Uterus (tissue), 4 donors: Measurements from ENCODE around the gene NTRK2. TPM values are rescaled to one million over a fixed set of nuclear protein-coding genes. Genes with fewer than 3 reads are reported as not detected.

Source experiments
- DNase-seq, 2 donors: peaks; one replicate each; pipeline ENCODE4 v3.0.0-alpha.2; 2019 to 2020
- H3K27ac ChIP-seq, 2 donors: fragments of 200-600 bp; sonication (generic); 1 replicate in 1 of 2; 2 replicates in 1 of 2; pipeline ENCODE4 v1.5.1; 2016 to 2018
- H3K27me3 ChIP-seq, 2 donors: fragments of 200-600 bp; sonication (generic); one replicate each; pipeline ENCODE4 v1.5.1; 2018 to 2019; ENCODE audit warnings: control low read depth in 1 of 2
- H3K36me3 ChIP-seq, 2 donors: fragments of 200-600 bp; sonication (generic); one replicate each; pipeline ENCODE4 v1.5.1; 2019; ENCODE audit warnings: control low read depth in 1 of 2
- H3K4me1 ChIP-seq, 2 donors: fragments of 200-600 bp; sonication (generic); one replicate each; pipeline ENCODE4 v1.5.1; 2018 to 2019; ENCODE audit warnings: control low read depth in 1 of 2
- H3K4me3 ChIP-seq, 2 donors: fragments of 200-600 bp; sonication (generic); 1 replicate in 1 of 2; 2 replicates in 1 of 2; pipeline ENCODE4 v1.5.1; 2018 to 2019; ENCODE audit warnings: mild to moderate bottlenecking in 1 of 2
- H3K9me3 ChIP-seq, 2 donors: fragments of 200-600 bp; sonication (generic); one replicate each; pipeline ENCODE4 v1.5.1; 2019; ENCODE audit warnings: control low read depth in 1 of 2
- POLR2A ChIP-seq, 2 donors: fragments of 450-650 bp; IDR thresholded peaks; one replicate each; pipeline ENCODE4 v1.6.1; 2016; ENCODE audit warnings: antibody characterized with exemption in 2 of 2, mild to moderate bottlenecking in 1 of 2, moderate library complexity in 1 of 2
- intact Hi-C: fragments of 100-400 bp; cut with DNase I; formaldehyde crosslinking; loops from one replicate; pipeline ENCODE4 v1.15.1; 2023; ENCODE audit warnings: low total_unique reads
- total RNA-seq, 4 donors: library from RNA; depleted of rRNA in 3 of 4; stranded (reverse); fragments of >200 nt in 3 of 4; gene quantifications; one replicate each; pipeline versions ENCODE4 v1.1.0 to v1.2.4, GENCODE V29; 2014 to 2023
- TF ChIP-seq, protein P1 (sequence below), 4 experiments: fragments of 200-600 bp in 2 of 4; fragments of 450-650 bp in 2 of 4; sonication (generic) in 2 of 4; IDR thresholded peaks; one replicate each; pipeline ENCODE4 v1.5.1; 2016 to 2019; ENCODE audit warnings: antibody characterized with exemption in 4 of 4, mild to moderate bottlenecking in 2 of 4, moderate library complexity in 1 of 4
- donor health status: DM: yes; HTN: yes; CAD: no.

NTRK2 gene
- total RNA-seq, 4 donors from 2014 or later, result 6.5 to 23.2 (median 12.5) TPM

DNA sequence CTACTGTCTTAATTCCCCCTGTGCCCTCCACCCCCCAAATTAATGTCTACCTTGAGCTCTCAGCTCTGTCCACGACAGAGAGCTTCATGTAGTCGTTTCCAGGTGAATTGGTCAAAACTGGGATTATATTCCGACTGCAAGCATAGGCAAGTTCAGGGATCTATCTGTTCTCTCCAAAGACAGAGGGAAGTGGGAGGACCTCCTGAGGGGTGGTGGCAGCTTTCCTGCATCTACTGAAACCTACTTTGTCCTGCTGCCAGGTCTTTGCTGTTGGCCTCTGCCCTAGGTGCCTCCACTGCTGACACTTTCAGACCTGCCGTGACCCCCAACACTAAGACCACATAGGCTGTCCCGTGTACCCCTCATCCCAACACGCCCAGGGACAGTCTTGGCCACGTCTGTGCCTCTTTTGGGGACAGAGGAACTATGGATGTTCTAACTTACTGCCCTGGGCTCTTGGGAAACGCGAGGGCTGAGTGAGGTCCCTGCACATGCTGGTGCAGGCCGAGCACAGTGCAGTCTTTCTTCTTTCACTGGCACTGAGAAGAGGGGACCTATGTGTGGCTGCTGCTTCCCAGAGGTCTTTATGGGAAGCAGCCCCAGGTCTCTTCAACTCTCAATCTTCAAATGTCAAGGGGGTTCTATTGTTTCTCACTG lies 125.6 kb downstream of the NTRK2 start:
- intact Hi-C loops, result no loop called here
- Histone ChIP-seq H3K36me3 (no peaks in the 10 kb centered on the region), H3K4me3 (no peak overlapping the region), H3K27me3 (no peaks in the 10 kb centered on the region), H3K27ac (no peak overlapping the region), H3K9me3 (no peaks in the 10 kb centered on the region), H3K4me1 (no peaks in the 10 kb centered on the region)
- no peak for TF ChIP-seq POLR2A (IDR thresholded peaks at IDR 0.05)
- TF ChIP-seq, protein P1, sequence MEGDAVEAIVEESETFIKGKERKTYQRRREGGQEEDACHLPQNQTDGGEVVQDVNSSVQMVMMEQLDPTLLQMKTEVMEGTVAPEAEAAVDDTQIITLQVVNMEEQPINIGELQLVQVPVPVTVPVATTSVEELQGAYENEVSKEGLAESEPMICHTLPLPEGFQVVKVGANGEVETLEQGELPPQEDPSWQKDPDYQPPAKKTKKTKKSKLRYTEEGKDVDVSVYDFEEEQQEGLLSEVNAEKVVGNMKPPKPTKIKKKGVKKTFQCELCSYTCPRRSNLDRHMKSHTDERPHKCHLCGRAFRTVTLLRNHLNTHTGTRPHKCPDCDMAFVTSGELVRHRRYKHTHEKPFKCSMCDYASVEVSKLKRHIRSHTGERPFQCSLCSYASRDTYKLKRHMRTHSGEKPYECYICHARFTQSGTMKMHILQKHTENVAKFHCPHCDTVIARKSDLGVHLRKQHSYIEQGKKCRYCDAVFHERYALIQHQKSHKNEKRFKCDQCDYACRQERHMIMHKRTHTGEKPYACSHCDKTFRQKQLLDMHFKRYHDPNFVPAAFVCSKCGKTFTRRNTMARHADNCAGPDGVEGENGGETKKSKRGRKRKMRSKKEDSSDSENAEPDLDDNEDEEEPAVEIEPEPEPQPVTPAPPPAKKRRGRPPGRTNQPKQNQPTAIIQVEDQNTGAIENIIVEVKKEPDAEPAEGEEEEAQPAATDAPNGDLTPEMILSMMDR (IDR thresholded peaks at IDR 0.05), result no peak
- no peak for DNase-seq

- no peak for TF ChIP-seq POLR2A (IDR thresholded peaks at IDR 0.05)
- TF ChIP-seq, protein P1 (IDR thresholded peaks at IDR 0.05), result no peak
- H3K27ac ChIP-seq, result no peak overlapping the region
- intact Hi-C loops, result no loop called here
- H3K27me3 ChIP-seq, result no peaks in the 10 kb centered on the region
- H3K36me3 ChIP-seq, result no peaks in the 10 kb centered on the region
- H3K4me1 ChIP-seq, result no peaks in the 10 kb centered on the region
- DNase-seq, result no peak
- no peak overlapping the region for H3K4me3 ChIP-seq
- no peaks in the 10 kb centered on the region for H3K9me3 ChIP-seq
Observed at GRCh38 chr9:84796404-84796803, 126.9 kb downstream of the NTRK2 start.

DNA sequence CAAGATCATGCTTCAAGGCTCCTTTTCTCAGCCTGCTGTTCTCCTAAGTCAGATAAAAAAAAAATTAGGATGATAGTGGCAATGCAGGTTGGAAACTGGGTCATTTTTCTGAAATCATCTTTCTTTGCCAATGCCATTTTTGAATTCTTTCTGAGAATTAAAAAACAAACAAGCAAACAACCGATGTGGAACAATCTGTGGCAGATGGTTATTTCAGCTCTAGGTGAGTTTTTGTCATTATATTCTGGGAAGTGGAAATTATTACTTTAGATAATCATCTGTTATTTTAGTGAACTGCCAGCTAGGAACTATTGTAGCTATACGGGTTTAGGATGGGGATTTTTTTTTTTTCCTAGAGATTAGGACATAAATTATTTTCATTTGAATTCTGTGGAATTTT lies 129.7 kb downstream of the NTRK2 start:
- intact Hi-C loops, result no loop called here
- no peak overlapping the region for H3K4me3 ChIP-seq
- DNase-seq, result no peak
- H3K4me1 ChIP-seq, result no peaks in the 10 kb centered on the region
- H3K36me3 ChIP-seq, result no peaks in the 10 kb centered on the region
- H3K27ac ChIP-seq, result no peak overlapping the region
- no peaks in the 10 kb centered on the region for H3K9me3 ChIP-seq
- TF ChIP-seq, protein P1 (IDR thresholded peaks at IDR 0.05), result no peak
- no peak for TF ChIP-seq POLR2A (IDR thresholded peaks at IDR 0.05)
- H3K27me3 ChIP-seq, result no peaks in the 10 kb centered on the region

GRCh38 chr9:84804951-84805694 lies 135.6 kb downstream of the NTRK2 start:
- Histone ChIP-seq H3K4me3 (no peak overlapping the region), H3K27ac (no peak overlapping the region), H3K27me3 (no peaks in the 10 kb centered on the region), H3K4me1 (no peaks in the 10 kb centered on the region), H3K9me3 (no peaks in the 10 kb centered on the region), H3K36me3 (no peaks in the 10 kb centered on the region)
- intact Hi-C loops, result no loop called here
- no peak for TF ChIP-seq POLR2A (IDR thresholded peaks at IDR 0.05)
- TF ChIP-seq, protein P1 (IDR thresholded peaks at IDR 0.05), result no peak
- no peak for DNase-seq

DNA sequence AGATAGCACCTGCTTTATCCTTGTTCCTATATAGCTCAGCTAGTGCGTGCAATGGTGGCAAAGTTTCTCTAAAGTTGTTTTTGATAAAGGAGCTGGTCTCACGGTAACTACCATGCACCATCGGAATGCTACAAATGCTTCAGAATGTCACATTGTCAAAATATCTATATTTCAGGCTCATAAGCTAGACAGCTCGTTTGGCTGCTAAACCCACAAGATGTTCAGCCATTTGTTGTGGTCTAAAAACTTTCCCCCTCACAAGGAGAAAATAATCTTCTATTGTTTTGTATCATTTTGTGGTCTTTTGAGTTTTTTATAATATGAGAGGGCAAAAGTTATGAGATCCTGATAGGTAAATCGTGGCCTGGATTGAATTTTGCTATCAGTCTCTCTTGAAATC lies 137.9 kb downstream of the NTRK2 start:
- Histone ChIP-seq H3K4me3 (no peak overlapping the region), H3K4me1 (no peaks in the 10 kb centered on the region), H3K36me3 (no peaks in the 10 kb centered on the region), H3K27ac (no peak overlapping the region), H3K9me3 (no peaks in the 10 kb centered on the region), H3K27me3 (no peaks in the 10 kb centered on the region)
- DNase-seq, result no peak
- TF ChIP-seq, protein P1 (IDR thresholded peaks at IDR 0.05), result no peak
- TF ChIP-seq POLR2A (IDR thresholded peaks at IDR 0.05), result no peak
- intact Hi-C loops, result no loop called here
